Hippocampal formation (tissue), 2 donors: ENCODE results near the gene NAGS.
"Not testable (repeated sequence)": the region's sequence is repeated elsewhere in the genome, so short reads cannot be mapped to it uniquely, and the experiment has no call there.

ENCODE experiments used
- DNase-seq, 2 donors: peaks; one replicate each; lab custom pipeline; 2025; lab: John Stamatoyannopoulos, UW

NAGS gene

GRCh38 chr17:44004077-44004760 lies at the start of gene NAGS:
Gene NAGS, plus strand, starts transcription at chr17:44004622. Its CDS starts 42 bp downstream, at chr17:44004664.
- no peak for DNase-seq

GRCh38 chr17:43956222-43956621 lies 48.2 kb upstream of the NAGS start:
- no peak for DNase-seq

DNA sequence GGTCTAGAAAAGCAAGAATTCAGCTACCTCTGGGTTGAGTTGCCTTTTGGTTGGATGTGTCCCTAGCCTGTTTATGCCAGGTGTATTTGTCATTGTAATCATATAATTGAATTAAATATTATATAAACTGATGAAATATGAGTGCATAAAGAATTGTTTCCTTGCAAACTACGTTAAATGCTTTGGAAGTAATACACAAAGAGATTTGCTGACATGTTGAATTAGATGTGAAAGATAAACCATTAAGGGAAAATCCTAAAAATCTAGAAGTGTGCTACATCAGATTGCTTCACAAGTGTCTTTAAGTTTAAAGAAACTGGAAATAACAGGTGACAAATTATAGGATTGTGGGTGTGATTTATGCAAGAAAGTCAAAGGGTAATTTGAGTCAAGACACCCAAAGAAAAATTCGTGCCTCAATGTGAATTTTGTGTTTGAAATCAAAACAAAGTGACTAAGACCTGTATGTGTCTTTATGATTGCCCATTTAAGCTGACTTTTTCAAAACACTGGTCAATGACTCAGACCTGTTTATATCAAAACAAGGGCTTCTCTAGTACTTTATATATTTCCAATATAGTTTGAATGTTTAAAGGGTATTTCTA lies 45.6 kb upstream of the NAGS start:
- DNase-seq, result no peak

DNA sequence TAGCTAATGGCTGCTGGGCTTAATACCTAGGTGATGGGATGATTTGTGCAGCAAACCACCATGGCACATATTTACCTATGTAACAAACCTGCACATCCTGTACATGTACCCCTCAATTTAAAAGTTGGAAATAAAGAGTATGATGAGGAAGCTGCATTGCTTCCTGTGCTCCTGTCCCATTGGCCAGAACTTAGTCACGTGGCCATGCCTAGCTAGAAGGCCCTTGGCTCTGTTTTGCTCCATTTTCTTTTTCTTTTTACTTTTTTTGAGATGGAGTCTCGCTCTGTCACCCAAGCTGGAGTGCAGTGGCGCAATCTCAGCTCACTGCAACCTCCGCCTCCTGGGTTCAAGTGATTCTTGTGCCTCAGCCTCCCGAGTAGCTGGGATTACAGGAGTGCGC lies 43.1 kb upstream of the NAGS start:
- not testable (repeated sequence) for DNase-seq

DNA sequence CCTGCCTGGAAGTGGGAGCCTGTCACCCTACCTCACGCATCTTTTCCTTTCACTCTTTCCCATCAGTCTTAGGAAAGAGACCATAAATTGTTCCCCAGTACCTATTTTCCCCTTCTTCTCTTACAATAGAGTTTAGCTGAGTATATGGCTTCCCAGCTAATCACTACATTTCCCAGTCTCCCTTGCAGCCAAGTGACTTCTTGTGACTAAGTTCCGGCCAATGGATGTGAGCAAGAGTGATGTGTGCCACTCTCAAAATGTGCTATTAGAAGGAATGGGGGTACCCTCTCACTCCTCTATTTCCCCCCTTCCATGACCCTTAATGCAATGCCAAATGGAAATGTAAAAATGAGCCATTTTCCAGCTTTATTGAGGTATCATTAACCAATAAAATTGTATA lies 42.5 kb upstream of the NAGS start:
- DNase-seq, result no peak

- DNase-seq, result no peak
Observed at GRCh38 chr17:43962479-43962878, 41.9 kb upstream of the NAGS start.

DNA sequence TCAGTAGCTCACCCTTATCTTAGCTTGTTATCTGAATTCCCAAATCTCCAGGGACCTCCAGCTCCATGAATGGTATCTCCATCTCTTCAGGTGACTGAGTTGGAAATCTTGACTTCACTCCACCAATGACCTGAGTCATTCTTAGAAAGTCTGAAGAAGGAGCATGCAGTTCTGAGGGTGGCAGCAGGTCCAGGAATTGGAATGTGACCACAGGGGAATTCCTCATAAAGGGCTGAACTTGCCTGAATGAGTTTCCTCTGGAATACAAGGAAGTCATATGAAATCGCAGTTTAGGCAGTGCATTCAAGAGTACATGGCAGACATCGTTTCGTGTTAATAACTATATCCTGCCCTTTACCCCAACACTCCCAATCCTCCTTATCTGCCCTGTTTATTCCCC lies 38.1 kb upstream of the NAGS start:
- DNase-seq, result no peak

DNA sequence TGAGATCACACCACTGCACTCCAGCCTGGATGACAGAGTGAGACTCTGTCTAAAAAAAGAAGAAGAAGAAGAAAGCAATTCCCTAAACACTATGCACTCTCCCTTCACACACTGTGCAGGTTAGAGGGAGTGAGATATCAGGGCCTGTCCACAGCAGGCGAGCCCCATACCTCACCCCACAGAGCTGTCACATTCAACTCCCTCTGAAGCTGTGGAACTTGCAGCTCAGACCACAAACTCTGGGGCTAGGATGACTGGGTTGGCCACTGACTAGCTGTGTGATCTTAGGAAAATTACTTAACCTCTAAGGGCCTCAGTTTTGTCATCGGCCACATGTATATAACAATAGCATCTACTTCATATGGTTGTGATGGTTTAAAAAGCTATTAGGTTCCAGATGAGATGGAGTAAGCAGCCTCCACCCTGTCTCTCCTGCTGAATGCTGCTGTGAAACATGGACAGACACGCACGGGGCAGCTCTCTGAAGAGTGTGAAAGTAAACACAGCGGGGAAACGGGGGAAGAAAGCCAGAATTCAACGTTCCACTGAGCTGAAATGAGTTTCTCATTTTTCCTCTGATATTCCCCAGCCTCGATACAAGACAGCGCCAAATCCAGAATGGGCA lies 37.1 kb upstream of the NAGS start:
- no peak for DNase-seq

GRCh38 chr17:43970366-43970765 lies 34.1 kb upstream of the NAGS start:
- DNase-seq, result no peak

DNA sequence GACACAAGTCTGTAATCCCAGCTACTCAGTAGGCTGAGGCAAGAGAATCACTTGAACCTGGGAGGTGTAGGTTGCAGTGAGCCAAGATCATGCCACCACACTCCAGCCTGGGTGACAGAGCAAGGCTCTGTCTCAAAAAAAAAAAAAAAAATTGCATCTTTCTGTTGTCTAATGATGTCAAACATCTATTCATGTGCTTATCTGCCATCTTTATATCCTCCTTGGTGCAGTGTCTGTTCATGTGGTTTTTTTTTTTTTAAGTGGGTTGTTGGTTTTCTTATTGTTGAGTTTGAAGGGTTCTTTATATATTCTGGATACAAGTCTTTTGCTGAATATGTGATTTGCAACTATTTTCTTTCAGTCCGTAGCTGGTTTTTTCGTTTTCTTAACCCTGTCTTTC lies 33.0 kb upstream of the NAGS start:
- not testable (repeated sequence) for DNase-seq

DNA sequence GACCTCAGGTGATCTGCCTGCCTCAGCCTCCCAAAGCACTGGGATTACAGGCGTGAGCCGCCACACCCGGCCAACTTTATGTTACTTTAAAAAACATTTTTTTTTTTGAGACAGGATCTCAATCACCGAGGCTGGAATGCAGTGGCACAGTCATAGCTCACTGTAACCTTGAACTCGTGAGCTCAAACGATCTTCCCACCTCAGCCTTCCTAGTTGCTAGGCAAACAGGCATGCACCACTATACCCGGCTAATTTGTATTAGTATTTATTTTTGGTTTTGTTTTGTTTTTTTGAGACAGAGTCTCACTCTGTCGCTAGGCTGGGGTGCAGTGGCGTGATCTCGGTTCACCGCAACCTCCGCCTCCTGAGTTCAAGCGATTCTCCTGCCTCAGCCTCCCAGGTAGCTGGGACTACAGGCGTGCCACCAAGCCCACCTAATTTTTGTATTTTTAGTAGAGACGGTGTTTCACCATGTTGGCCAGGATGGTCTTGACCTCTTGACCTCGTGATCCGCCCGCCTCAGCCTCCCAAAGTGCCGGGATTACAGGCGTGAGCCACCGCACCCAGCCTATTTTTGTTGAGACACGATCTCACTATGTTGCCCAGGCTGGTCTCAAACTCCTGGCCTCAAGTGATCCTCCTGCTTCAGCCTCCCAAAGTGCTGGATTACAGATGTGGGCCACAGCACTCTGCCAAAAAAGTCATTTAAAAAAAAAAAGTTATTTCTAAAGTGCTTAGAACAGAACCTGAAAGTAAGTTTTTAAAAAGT lies 31.8 kb upstream of the NAGS start:
- not testable (repeated sequence) for DNase-seq

DNA sequence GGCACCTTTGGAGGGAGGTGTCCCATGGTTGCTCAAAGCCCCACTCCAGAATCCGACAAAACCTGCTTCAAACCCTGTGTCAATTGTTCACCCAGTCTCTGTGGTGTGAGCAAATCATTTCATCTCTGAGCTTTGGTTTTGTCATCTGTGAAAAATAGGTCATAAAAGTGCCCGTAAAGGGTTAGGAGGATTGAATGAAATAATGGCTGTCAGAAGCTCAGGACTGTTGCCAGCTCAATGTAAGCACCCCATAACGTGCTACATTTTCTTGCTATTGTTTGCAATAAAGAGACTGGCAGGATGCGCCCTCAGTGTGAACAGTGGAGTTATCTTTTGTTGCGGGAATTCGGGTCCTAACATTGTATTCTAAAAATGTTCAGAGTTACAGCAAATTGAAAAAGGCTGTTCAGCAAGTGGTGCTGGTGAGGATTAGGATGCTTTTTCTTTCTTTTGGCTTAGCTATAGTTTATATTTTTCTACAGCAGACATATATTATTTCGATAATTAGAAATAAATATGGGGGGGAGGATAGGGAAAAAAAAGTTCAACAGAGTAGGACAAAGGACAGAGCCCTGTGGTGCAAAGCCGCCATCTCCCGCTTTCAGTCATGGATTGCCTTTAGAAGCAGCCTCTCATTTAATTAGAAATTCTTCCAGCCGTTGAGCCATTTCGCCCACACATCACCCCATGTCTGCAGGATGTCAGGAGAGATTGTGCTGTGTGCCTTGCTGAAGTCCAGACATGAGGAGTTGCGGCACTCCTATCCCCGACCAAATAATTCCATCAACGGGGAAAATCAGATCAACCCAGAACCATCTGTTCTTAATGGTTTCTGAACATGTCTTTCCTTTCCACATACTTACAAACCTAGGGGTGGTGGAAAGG lies 29.8 kb upstream of the NAGS start:
- no peak for DNase-seq

- no peak for DNase-seq
Observed at GRCh38 chr17:43975898-43976297, 28.5 kb upstream of the NAGS start.

DNA sequence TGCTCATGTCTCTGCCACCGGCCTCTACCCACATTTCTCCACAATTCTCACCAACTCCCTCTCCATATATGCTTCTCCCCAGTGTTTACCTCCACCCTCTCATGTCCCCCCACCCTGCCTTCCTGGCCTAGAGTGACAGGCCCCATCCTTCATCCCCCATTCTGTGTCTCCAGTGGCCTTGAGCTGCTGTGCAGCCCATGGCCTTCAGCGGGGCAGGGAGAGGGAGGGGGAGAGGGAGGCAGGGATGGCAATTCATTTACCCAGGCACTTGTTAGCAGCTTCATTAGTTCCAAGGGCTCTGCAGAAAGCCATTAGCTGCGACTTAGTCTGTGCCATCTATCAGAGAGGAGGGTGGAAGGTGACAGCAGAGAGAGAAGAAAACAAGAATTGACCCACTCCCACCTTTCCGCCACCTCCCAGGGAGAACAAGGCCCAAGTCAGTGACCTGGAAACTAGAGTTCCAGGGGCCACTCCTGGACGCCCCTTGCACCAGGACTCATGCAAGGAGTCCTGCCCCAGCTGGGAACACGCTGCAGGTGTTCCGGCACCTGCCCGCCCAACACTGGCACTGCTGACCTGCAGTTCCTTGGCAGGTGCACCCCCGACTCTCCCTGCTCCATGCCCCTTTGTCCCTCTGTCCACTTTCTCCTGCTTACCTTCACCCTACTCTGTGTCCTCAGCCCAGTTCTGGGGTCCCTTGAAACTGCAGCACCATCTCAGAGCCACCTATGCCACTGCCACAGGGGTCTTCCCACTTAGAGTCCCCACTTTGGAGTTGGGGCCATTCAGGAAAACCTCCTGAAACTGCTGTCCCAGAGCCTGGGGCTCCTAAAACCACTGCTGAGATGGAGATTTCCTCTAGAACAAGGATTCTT lies 27.2 kb upstream of the NAGS start:
- DNase-seq, result no peak

- no peak for DNase-seq
Observed at GRCh38 chr17:43978078-43978477, 26.3 kb upstream of the NAGS start.

DNA sequence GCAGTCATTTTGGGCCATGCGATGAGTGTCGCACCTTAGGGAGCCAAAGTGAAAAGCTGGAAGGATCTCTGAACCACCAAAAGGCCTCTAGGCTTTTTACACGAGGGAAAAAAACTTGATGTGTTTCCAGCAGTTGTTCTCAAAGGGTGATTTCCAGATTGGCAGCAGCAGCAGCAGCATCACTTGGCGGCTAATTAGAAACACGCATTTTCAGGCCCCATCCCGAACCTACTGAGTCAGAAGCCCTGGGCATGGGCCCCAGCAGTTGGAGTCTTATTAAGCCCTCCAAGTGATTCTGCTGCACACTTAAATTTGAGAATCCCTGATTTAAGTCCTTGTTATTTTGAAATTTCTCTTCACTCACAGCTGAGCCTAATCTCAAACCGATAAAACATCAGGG lies 25.4 kb upstream of the NAGS start:
- no peak for DNase-seq

GRCh38 chr17:43979671-43980070 lies 24.8 kb upstream of the NAGS start:
- DNase-seq, result no peak

GRCh38 chr17:43982171-43982570 lies 22.3 kb upstream of the NAGS start:
- DNase-seq, result no peak

DNA sequence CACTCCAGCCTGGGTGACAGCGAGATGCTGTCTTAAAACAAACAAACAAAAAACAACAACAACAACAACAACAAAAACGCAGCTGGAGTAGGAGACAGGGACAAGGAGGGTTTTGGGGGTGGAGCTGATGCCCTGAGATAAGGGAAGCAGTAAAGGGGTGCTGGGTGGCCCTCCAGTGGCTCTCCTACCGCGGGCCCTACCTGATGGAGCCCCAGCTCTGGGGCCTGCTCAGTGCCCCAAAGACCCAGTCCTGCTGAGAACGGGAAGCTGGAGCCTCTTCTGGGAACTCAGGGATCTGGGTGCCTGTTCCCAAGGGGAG lies 21.3 kb upstream of the NAGS start:
- no peak for DNase-seq

DNA sequence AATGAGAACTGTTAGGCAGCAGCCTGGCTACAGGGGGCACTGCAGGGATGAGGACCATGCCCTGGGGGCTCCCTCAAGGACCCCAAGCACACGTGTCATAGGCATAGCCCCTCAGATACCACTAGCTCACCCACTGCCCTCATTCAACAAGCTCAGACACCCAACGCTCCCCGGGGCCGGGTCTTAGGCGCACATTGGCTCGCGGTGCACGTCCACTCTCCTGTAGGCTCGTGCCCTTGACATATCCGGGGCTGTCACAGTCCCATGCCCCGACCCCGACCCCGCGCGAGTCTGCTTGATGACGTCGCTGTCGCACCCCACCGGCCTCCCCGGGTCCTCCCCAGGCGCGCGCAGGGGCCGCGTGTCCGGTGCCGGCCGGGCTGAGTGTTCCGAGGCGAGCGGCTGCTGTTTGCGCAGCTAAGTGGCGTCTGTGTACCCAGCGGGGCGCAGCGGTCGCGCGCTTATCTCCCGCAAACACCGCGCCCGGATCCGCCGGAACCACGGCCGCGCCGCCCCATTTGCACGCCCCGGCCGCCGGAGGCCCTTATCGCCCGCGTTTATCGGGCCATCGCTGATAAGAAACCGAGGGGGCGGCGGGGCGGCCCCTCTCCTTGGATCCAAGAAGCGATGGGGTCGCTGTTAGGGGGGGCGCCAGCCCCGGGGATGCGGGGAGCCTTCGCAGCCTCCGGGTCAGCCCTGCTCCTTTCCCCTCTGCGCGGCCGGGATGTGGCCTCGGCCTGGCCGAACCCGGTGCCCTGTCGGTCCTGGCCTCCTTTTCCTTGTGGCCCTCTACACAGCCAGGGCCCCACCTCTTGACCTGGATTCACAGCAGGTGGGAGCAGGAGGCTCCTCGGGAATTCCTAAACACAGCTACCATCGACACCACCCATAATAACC lies 20.7 kb upstream of the NAGS start:
- DNase-seq, result no peak
